ENCODE data around the gene SLC51B. TPM values are rescaled to one million over a fixed set of nuclear protein-coding genes. Genes with fewer than 3 reads are reported as not detected.
"Not testable (repeated sequence)": the region's sequence is repeated elsewhere in the genome, so short reads cannot be mapped to it uniquely, and the experiment has no call there.

The SLC51B gene
- polyA plus RNA-seq, 1 donor = 8.3 TPM

- DNase-seq = no peak
Measured at GRCh38 chr15:65084500-65085206, 39.5 kb downstream of the SLC51B start.

- no peak for DNase-seq
Measured at GRCh38 chr15:65085207-65085753, 40.1 kb downstream of the SLC51B start.

- DNase-seq = no peak
Measured at GRCh38 chr15:65085990-65086679, 40.9 kb downstream of the SLC51B start.

- no peak for DNase-seq
Measured at GRCh38 chr15:65086680-65087111, 41.5 kb downstream of the SLC51B start.

GRCh38 chr15:65087411-65087810, 42.2 kb downstream of the SLC51B start:
- DNase-seq = no peak

GRCh38 chr15:65087873-65088642, 42.9 kb downstream of the SLC51B start:
- no peak for DNase-seq

GRCh38 chr15:65088643-65089021, 43.4 kb downstream of the SLC51B start:
- DNase-seq = no peak

GRCh38 chr15:65089206-65089824, 44.1 kb downstream of the SLC51B start:
- no peak for DNase-seq

GRCh38 chr15:65091946-65092770, 47.0 kb downstream of the SLC51B start:
- DNase-seq = no peak

- no peak for DNase-seq
Measured at GRCh38 chr15:65092911-65093792, 48.0 kb downstream of the SLC51B start.

GRCh38 chr15:65093793-65094170, 48.6 kb downstream of the SLC51B start:
- not testable (repeated sequence) for DNase-seq

- no peak for DNase-seq
Measured at GRCh38 chr15:65094294-65094995, 49.3 kb downstream of the SLC51B start.

GRCh38 chr15:65095011-65095746, 50.0 kb downstream of the SLC51B start:
- DNase-seq = no peak

- DNase-seq = no peak
Measured at GRCh38 chr15:65095747-65096104, 50.5 kb downstream of the SLC51B start.

GRCh38 chr15:65096481-65097385, 51.5 kb downstream of the SLC51B start:
- no peak for DNase-seq

GRCh38 chr15:65097651-65098263, 52.6 kb downstream of the SLC51B start:
- DNase-seq = no peak

GRCh38 chr15:65099336-65099735, 54.1 kb downstream of the SLC51B start:
- no peak for DNase-seq

Measured in left kidney (tissue), 2 donors.